ENCODE results near the gene RTN4RL1.

DNA sequence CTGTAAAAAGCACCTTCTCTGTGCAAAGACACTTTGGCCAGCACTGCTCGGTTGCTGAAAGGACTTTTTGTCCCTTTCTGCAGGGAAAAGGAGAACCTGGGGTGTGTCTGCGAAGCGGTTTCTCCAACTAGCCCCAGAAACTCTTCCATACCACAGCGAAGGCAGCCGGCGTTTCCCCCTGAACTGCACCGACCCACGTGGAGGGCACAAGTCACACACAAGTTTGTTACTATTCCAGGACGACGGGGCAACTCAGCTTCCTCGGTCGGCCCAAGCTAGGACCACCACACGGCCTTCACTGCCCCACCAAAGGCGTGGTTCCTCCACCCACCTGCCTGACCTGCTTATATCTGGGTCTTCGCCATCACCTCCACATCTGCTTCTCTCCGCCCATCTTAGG, 1.9 kb downstream of the RTN4RL1 start:
- TF ChIP-seq POLR2A (IDR thresholded peaks at IDR 0.05), result no peak
- TF ChIP-seq, protein P1, sequence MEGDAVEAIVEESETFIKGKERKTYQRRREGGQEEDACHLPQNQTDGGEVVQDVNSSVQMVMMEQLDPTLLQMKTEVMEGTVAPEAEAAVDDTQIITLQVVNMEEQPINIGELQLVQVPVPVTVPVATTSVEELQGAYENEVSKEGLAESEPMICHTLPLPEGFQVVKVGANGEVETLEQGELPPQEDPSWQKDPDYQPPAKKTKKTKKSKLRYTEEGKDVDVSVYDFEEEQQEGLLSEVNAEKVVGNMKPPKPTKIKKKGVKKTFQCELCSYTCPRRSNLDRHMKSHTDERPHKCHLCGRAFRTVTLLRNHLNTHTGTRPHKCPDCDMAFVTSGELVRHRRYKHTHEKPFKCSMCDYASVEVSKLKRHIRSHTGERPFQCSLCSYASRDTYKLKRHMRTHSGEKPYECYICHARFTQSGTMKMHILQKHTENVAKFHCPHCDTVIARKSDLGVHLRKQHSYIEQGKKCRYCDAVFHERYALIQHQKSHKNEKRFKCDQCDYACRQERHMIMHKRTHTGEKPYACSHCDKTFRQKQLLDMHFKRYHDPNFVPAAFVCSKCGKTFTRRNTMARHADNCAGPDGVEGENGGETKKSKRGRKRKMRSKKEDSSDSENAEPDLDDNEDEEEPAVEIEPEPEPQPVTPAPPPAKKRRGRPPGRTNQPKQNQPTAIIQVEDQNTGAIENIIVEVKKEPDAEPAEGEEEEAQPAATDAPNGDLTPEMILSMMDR (IDR thresholded peaks at IDR 0.05), result no peak

Data from heart left ventricle (tissue), 13 donors.